KMS-11 (cell line): ENCODE results near the gene ASB2.

ENCODE experiments used
- H2AFZ ChIP-seq: fragments of 200-600 bp; sonication (generic); 2 replicates; pipeline ENCODE4 v1.6.1; 2016; ENCODE audit warnings: antibody characterized with exemption, mixed run types, low read depth
- H3K27ac ChIP-seq: fragments of 200-600 bp; sonication (generic); 2 replicates; pipeline ENCODE4 v1.6.1; 2016; ENCODE audit warnings: mild to moderate bottlenecking, mixed run types
- H3K27me3 ChIP-seq: fragments of 200-600 bp; sonication (generic); 2 replicates; pipeline ENCODE4 v1.6.1; 2017; ENCODE audit warnings: mild to moderate bottlenecking, low read depth, mixed run types, moderate library complexity; ENCODE audit not compliant: insufficient read depth
- H3K36me3 ChIP-seq: fragments of 200-600 bp; sonication (generic); 2 replicates; pipeline ENCODE4 v1.6.1; 2017; ENCODE audit warnings: mild to moderate bottlenecking, mixed run types; ENCODE audit not compliant: insufficient read depth
- H3K4me1 ChIP-seq: fragments of 200-600 bp; sonication (generic); 2 replicates; pipeline ENCODE4 v1.6.1; 2016; ENCODE audit warnings: mild to moderate bottlenecking, low read depth, mixed run types; ENCODE audit not compliant: poor library complexity, severe bottlenecking
- H3K4me2 ChIP-seq: fragments of 200-600 bp; sonication (generic); 2 replicates; pipeline ENCODE4 v1.7.0; 2016; ENCODE audit warnings: mild to moderate bottlenecking, mixed run types
- H3K4me3 ChIP-seq: fragments of 200-600 bp; sonication (generic); IDR thresholded peaks from 2 replicates; pipeline ENCODE4 v1.6.1; 2017; ENCODE audit warnings: low read depth, low read length, mixed read lengths; ENCODE audit not compliant: insufficient read depth
- H3K79me2 ChIP-seq: fragments of 200-600 bp; sonication (generic); 2 replicates; pipeline ENCODE4 v1.6.1; 2016; ENCODE audit warnings: low read depth, mixed run types; ENCODE audit not compliant: insufficient read depth
- H3K9ac ChIP-seq: fragments of 200-600 bp; sonication (generic); 2 replicates; pipeline ENCODE4 v1.6.1; 2016; ENCODE audit warnings: mild to moderate bottlenecking, mixed run types
- H4K20me1 ChIP-seq: fragments of 200-600 bp; sonication (generic); 2 replicates; pipeline ENCODE4 v1.6.1; 2016; ENCODE audit warnings: mild to moderate bottlenecking, mixed run types; ENCODE audit not compliant: insufficient read depth
- TF ChIP-seq, protein P1 (sequence below): fragments of 200-600 bp; sonication (generic); conservative IDR thresholded peaks from 2 replicates; pipeline ENCODE4 v1.6.1; 2017; ENCODE audit warnings: low read depth, mild to moderate bottlenecking, antibody characterized with exemption, low read length, moderate library complexity, mixed read lengths

ASB2 gene

DNA sequence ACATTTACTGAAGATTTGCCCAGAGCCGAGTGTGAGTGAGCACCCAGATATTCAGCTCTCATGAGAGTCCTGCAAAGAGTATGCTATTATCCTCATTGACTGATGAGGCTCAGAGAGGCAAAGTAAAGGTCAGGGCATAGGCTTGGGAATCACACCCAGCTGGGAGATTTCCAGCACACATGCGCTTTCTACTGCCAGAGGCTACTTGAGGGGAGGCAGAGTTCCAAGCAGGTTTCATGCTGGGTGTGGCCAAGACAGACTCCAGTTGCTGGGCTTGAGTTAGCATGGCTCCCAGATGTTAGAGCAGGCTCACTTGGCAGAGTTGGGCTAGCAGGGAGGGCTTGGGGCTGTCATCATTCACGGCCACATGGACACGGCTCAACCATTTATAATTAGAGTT is 63.6 kb downstream of the ASB2 start:
- no peak overlapping the region for H2AFZ ChIP-seq
- H4K20me1 ChIP-seq = no peaks in the 10 kb centered on the region
- no peaks in the 10 kb centered on the region for H3K27me3 ChIP-seq
- no peaks in the 10 kb centered on the region for H3K36me3 ChIP-seq
- H3K27ac ChIP-seq = no peak overlapping the region
- H3K4me2 ChIP-seq = no peak overlapping the region
- TF ChIP-seq, protein P1, sequence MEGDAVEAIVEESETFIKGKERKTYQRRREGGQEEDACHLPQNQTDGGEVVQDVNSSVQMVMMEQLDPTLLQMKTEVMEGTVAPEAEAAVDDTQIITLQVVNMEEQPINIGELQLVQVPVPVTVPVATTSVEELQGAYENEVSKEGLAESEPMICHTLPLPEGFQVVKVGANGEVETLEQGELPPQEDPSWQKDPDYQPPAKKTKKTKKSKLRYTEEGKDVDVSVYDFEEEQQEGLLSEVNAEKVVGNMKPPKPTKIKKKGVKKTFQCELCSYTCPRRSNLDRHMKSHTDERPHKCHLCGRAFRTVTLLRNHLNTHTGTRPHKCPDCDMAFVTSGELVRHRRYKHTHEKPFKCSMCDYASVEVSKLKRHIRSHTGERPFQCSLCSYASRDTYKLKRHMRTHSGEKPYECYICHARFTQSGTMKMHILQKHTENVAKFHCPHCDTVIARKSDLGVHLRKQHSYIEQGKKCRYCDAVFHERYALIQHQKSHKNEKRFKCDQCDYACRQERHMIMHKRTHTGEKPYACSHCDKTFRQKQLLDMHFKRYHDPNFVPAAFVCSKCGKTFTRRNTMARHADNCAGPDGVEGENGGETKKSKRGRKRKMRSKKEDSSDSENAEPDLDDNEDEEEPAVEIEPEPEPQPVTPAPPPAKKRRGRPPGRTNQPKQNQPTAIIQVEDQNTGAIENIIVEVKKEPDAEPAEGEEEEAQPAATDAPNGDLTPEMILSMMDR = no peak
- H3K4me1 ChIP-seq = no peaks in the 10 kb centered on the region
- no peak overlapping the region for H3K4me3 ChIP-seq
- no peak overlapping the region for H3K9ac ChIP-seq
- H3K79me2 ChIP-seq = no peaks in the 10 kb centered on the region

DNA sequence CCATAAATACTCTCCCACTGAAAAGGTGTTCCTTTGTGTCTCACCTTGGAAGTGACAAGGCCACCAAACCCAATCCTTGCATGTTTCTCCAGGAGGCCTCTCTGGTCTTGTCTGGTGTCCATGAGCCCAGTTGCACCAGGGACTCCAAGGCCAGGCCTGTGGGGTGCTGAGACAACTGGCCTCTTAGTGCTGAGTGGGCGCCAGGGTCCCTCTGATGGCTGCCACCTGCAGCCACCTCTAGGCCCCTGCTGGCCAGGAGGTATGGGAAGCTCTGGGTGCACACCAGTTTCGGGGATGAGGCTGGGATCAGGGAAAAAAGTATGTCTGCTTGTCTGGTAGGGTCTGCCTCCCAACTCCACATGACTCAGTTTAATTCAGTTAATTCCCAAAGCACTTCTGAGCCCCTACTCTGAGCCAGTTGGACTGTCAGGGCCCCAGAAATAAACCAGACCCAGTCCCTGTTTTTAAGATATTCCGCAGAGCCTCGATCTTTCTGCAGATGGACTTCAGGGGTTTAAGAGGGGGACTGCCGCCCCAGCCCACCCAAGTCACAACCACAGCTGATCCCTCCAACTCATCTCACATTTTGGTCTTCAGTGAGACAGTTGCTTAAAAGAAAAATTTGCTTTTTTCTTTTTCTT is 64.3 kb downstream of the ASB2 start:
- H2AFZ ChIP-seq = no peak overlapping the region
- H3K36me3 ChIP-seq = no peaks in the 10 kb centered on the region
- no peak overlapping the region for H3K4me3 ChIP-seq
- H3K9ac ChIP-seq = no peak overlapping the region
- no peaks in the 10 kb centered on the region for H4K20me1 ChIP-seq
- no peaks in the 10 kb centered on the region for H3K4me1 ChIP-seq
- no peaks in the 10 kb centered on the region for H3K79me2 ChIP-seq
- no peak overlapping the region for H3K4me2 ChIP-seq
- no peak overlapping the region for H3K27ac ChIP-seq
- H3K27me3 ChIP-seq = no peaks in the 10 kb centered on the region
- TF ChIP-seq, protein P1 = no peak

DNA sequence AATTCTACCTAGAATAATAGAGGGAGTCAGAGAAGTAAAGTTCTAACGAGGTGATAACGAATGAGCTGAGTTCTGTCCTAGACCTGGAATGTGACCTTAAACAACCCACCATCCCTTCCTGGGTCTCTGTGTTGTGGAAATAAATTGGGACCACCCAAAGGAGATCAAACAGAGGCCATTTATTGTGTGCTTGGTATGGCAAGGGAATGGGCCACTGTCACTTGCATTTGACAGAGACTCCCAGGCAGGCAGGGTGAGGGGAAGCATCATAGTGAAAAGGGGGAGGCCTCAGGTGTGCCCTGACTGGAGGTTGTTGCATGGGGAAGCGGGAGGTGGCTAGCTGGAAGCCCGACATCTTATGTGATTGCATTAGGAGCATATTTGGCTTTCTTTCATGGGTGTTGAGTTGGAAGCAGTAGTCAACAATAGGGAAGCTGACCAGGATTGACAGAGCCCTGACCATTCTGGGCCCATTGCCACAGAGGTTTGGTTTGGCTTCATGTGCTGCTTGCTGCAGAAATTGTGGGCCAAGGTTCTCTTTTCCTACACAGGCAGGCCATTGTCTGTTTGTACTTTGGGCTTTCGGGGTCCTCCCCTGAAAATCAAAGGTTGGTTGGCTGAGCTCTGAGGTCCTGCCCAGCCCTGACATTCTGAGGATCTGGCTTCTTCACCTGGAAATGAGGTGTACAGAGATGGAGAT is 66.8 kb downstream of the ASB2 start:
- H3K36me3 ChIP-seq = no peaks in the 10 kb centered on the region
- H3K4me3 ChIP-seq = no peak overlapping the region
- no peak overlapping the region for H3K4me2 ChIP-seq
- no peaks in the 10 kb centered on the region for H3K27me3 ChIP-seq
- no peaks in the 10 kb centered on the region for H3K4me1 ChIP-seq
- TF ChIP-seq, protein P1 = no peak
- no peak overlapping the region for H2AFZ ChIP-seq
- no peaks in the 10 kb centered on the region for H4K20me1 ChIP-seq
- no peaks in the 10 kb centered on the region for H3K79me2 ChIP-seq
- no peak overlapping the region for H3K27ac ChIP-seq
- no peak overlapping the region for H3K9ac ChIP-seq

- Histone ChIP-seq H3K27ac (no peak overlapping the region), H3K4me2 (no peak overlapping the region), H2AFZ (no peak overlapping the region), H3K4me3 (no peak overlapping the region), H4K20me1 (no peaks in the 10 kb centered on the region), H3K79me2 (no peaks in the 10 kb centered on the region), H3K27me3 (no peaks in the 10 kb centered on the region), H3K9ac (no peak overlapping the region), H3K4me1 (no peaks in the 10 kb centered on the region), H3K36me3 (no peaks in the 10 kb centered on the region)
- TF ChIP-seq, protein P1 = peak; percentile 60
Measured at GRCh38 chr14:93906341-93907329, 69.7 kb downstream of the ASB2 start.
